WERI-Rb-1 (cell line): ENCODE measurements around the gene FAAP100.
A peak's percentile ranks its signal among the peaks of the same experiment; 100 is the strongest.

Experiments used
- DNase-seq: peaks from one replicate; pipeline ENCODE4 v3.0.0-alpha.2; 2020
- H3K27ac ChIP-seq: fragments of 250-450 bp; sonication (Bioruptor Pico); 2 replicates; pipeline ENCODE4 v1.5.1; 2020; ENCODE audit warnings: mild to moderate bottlenecking, moderate library complexity
- H3K27me3 ChIP-seq: fragments of 250-450 bp; sonication (Bioruptor Pico); 2 replicates; pipeline ENCODE4 v1.5.1; 2021; ENCODE audit warnings: mild to moderate bottlenecking, low read depth, moderate library complexity; ENCODE audit not compliant: insufficient read depth, severe bottlenecking
- H3K36me3 ChIP-seq: fragments of 250-450 bp; sonication (Bioruptor Pico); 2 replicates; pipeline ENCODE4 v1.5.1; 2020; ENCODE audit warnings: mild to moderate bottlenecking, moderate library complexity
- H3K4me3 ChIP-seq: 2 replicates; pipeline ENCODE4 v1.5.1; 2011; ENCODE audit warnings: low read depth, mild to moderate bottlenecking, control low read depth, low read length
- H3K9me3 ChIP-seq: fragments of 250-450 bp; sonication (Bioruptor Pico); 2 replicates; pipeline ENCODE4 v1.5.1; 2021; ENCODE audit warnings: mild to moderate bottlenecking, moderate library complexity; ENCODE audit not compliant: severe bottlenecking
- CTCF ChIP-seq: IDR thresholded peaks from 2 replicates; pipeline ENCODE4 v1.5.1; 2011; ENCODE audit warnings: low read depth, mild to moderate bottlenecking, control low read depth, inconsistent platforms, low read length

The FAAP100 gene

GRCh38 chr17:81550830-81551457 is 1.2 kb downstream of the FAAP100 start:
- H3K27ac ChIP-seq, result peak overlapping the region; percentile 90
- no peaks in the 10 kb centered on the region for H3K9me3 ChIP-seq
- no peak for TF ChIP-seq CTCF
- H3K36me3 ChIP-seq, result peaks cover 54% of the 10 kb centered on the region
- H3K27me3 ChIP-seq, result no peaks in the 10 kb centered on the region
- no peak for DNase-seq
- peak overlapping the region; percentile 72 for H3K4me3 ChIP-seq

GRCh38 chr17:81550285-81550684 is 1.9 kb downstream of the FAAP100 start:
- Histone ChIP-seq H3K9me3 (no peaks in the 10 kb centered on the region), H3K4me3 (no peak overlapping the region), H3K36me3 (peaks cover 58% of the 10 kb centered on the region), H3K27me3 (no peaks in the 10 kb centered on the region), H3K27ac (no peak overlapping the region)
- no peak for DNase-seq
- no peak for TF ChIP-seq CTCF

GRCh38 chr17:81549826-81550225 is 2.3 kb downstream of the FAAP100 start:
- H3K4me3 ChIP-seq, result no peak overlapping the region
- no peak overlapping the region for H3K27ac ChIP-seq
- H3K27me3 ChIP-seq, result no peaks in the 10 kb centered on the region
- DNase-seq, result no peak
- no peaks in the 10 kb centered on the region for H3K9me3 ChIP-seq
- peaks cover 63% of the 10 kb centered on the region for H3K36me3 ChIP-seq
- no peak for TF ChIP-seq CTCF

GRCh38 chr17:81549031-81549557 is 3.1 kb downstream of the FAAP100 start:
- no peaks in the 10 kb centered on the region for H3K9me3 ChIP-seq
- H3K27me3 ChIP-seq, result no peaks in the 10 kb centered on the region
- no peak overlapping the region for H3K4me3 ChIP-seq
- TF ChIP-seq CTCF, result no peak
- no peak overlapping the region for H3K27ac ChIP-seq
- peaks cover 70% of the 10 kb centered on the region for H3K36me3 ChIP-seq
- DNase-seq, result no peak

- TF ChIP-seq CTCF, result no peak
- Histone ChIP-seq H3K36me3 (peaks cover 85% of the 10 kb centered on the region), H3K27ac (no peak overlapping the region), H3K27me3 (no peaks in the 10 kb centered on the region), H3K9me3 (no peaks in the 10 kb centered on the region), H3K4me3 (no peak overlapping the region)
- no peak for DNase-seq
Observed at GRCh38 chr17:81547614-81547982, 4.6 kb downstream of the FAAP100 start.
